Tibial nerve (tissue), 4 donors: Measurements from ENCODE around the gene TNFSF15. TPM values are rescaled to one million over a fixed set of nuclear protein-coding genes. Genes with fewer than 3 reads are reported as not detected.

ENCODE experiments used
- DNase-seq, 2 donors: peaks; one replicate each; pipeline ENCODE4 v3.0.0-alpha.2; 2019; ENCODE audit warnings: low spot score in 2 of 2
- H3K27ac ChIP-seq, 4 donors: fragments of 200-600 bp; sonication (generic) in 3 of 4; one replicate each; pipeline ENCODE4 v1.5.1; 2017 to 2019; ENCODE audit warnings: mild to moderate bottlenecking in 1 of 4
- H3K27me3 ChIP-seq, 2 donors: fragments of 200-600 bp; sonication (generic) in 1 of 2; one replicate each; pipeline versions ENCODE4 v1.5.1 to v1.6.0; 2017 to 2019
- H3K36me3 ChIP-seq, 3 donors: fragments of 200-600 bp; sonication (generic); one replicate each; pipeline ENCODE4 v1.5.1; 2018 to 2019
- H3K4me1 ChIP-seq, 4 donors: fragments of 200-600 bp; sonication (generic) in 3 of 4; one replicate each; pipeline ENCODE4 v1.5.1; 2017 to 2019
- H3K4me3 ChIP-seq, 4 donors: fragments of 200-600 bp; sonication (generic) in 3 of 4; one replicate each; pipeline ENCODE4 v1.5.1; 2017 to 2019; ENCODE audit warnings: mild to moderate bottlenecking in 1 of 4, moderate library complexity in 1 of 4
- H3K9me3 ChIP-seq, 4 donors: fragments of 200-600 bp; sonication (generic) in 3 of 4; one replicate each; pipeline ENCODE4 v1.5.1; 2017 to 2019
- CTCF ChIP-seq, 5 experiments: fragments of 200-600 bp in 3 of 5; fragments of 450-650 bp in 2 of 5; sonication (generic) in 3 of 5; IDR thresholded peaks; one replicate each; pipeline ENCODE4 v1.5.1; 2016 to 2019; ENCODE audit warnings: antibody characterized with exemption in 5 of 5, mild to moderate bottlenecking in 3 of 5, moderate library complexity in 2 of 5
- EP300 ChIP-seq, 2 donors: sonication (generic); formaldehyde crosslinking; IDR thresholded peaks; one replicate each; pipeline ENCODE4 v1.6.1; 2017; ENCODE audit warnings: antibody characterized with exemption in 2 of 2, mild to moderate bottlenecking in 1 of 2
- POLR2A ChIP-seq, 2 donors: fragments of 450-650 bp; IDR thresholded peaks; one replicate each; pipeline ENCODE4 v1.6.1; 2017; ENCODE audit warnings: antibody characterized with exemption in 2 of 2, mild to moderate bottlenecking in 2 of 2, moderate library complexity in 2 of 2
- WGBS, 2 donors: methylation state at CpG; one replicate each; pipeline ENCODE4 v1.1.5; 2018; 5-methylcytosine and 5-hydroxymethylcytosine counted together
- total RNA-seq, 4 donors: library from RNA; depleted of rRNA; stranded (reverse); fragments of >200 nt; gene quantifications; one replicate each; pipeline ENCODE4 v1.1.0, GENCODE V29; 2016

Gene TNFSF15
- total RNA-seq, 4 donors from 2014 or later, result 0.30 to 2.1 (median 1.2) TPM

GRCh38 chr9:114845373-114845772 is 39.5 kb upstream of the TNFSF15 start:
- TF ChIP-seq CTCF (IDR thresholded peaks at IDR 0.05) (no peak), POLR2A (IDR thresholded peaks at IDR 0.05) (no peak), EP300 (IDR thresholded peaks at IDR 0.05) (no peak)
- WGBS, 2 donors, result 90 to 93% methylated on average over 5 of the region's 5 CpGs
- H3K27ac ChIP-seq, result no peak overlapping the region
- H3K9me3 ChIP-seq, result no peaks in the 10 kb centered on the region
- DNase-seq, result no peak
- no peaks in the 10 kb centered on the region for H3K4me1 ChIP-seq
- H3K36me3 ChIP-seq, result no peaks in the 10 kb centered on the region
- H3K27me3 ChIP-seq, result no peaks in the 10 kb centered on the region
- no peak overlapping the region for H3K4me3 ChIP-seq

- Histone ChIP-seq H3K9me3 (no peaks in the 10 kb centered on the region), H3K36me3 (no peaks in the 10 kb centered on the region), H3K4me1 (no peaks in the 10 kb centered on the region), H3K27ac (no peak overlapping the region), H3K27me3 (no peaks in the 10 kb centered on the region), H3K4me3 (no peak overlapping the region)
- WGBS, 2 donors, result 64 to 80% methylated on average over 3 of the region's 3 CpGs
- TF ChIP-seq EP300 (IDR thresholded peaks at IDR 0.05) (no peak), CTCF (IDR thresholded peaks at IDR 0.05) (no peak), POLR2A (IDR thresholded peaks at IDR 0.05) (no peak)
- DNase-seq, result no peak
Observed at GRCh38 chr9:114844766-114845165, 38.9 kb upstream of the TNFSF15 start.

GRCh38 chr9:114837923-114838322 is 32.1 kb upstream of the TNFSF15 start:
- no peak for DNase-seq
- H3K4me3 ChIP-seq, result no peak overlapping the region
- H3K36me3 ChIP-seq, result no peaks in the 10 kb centered on the region
- no peak overlapping the region for H3K27ac ChIP-seq
- H3K4me1 ChIP-seq, result no peaks in the 10 kb centered on the region
- H3K27me3 ChIP-seq, result no peaks in the 10 kb centered on the region
- TF ChIP-seq EP300 (IDR thresholded peaks at IDR 0.05) (no peak), CTCF (IDR thresholded peaks at IDR 0.05) (no peak)
- H3K9me3 ChIP-seq, result peaks cover 0 to 8% (median 0%) of the 10 kb centered on the region in 4 donors

GRCh38 chr9:114836769-114837168 is 30.9 kb upstream of the TNFSF15 start:
- H3K9me3 ChIP-seq, result peaks cover 0 to 8% (median 0%) of the 10 kb centered on the region in 4 donors
- H3K36me3 ChIP-seq, result no peaks in the 10 kb centered on the region
- WGBS, 2 donors, result 80 to 85% methylated on average over 3 of the region's 3 CpGs
- no peak for DNase-seq
- H3K27ac ChIP-seq, result no peak overlapping the region
- no peaks in the 10 kb centered on the region for H3K27me3 ChIP-seq
- no peak overlapping the region for H3K4me3 ChIP-seq
- no peaks in the 10 kb centered on the region for H3K4me1 ChIP-seq
- TF ChIP-seq EP300 (IDR thresholded peaks at IDR 0.05) (no peak), CTCF (IDR thresholded peaks at IDR 0.05) (no peak), POLR2A (IDR thresholded peaks at IDR 0.05) (no peak)

GRCh38 chr9:114834386-114834785 is 28.5 kb upstream of the TNFSF15 start:
- Histone ChIP-seq H3K27ac (no peak overlapping the region), H3K4me1 (no peaks in the 10 kb centered on the region), H3K36me3 (no peaks in the 10 kb centered on the region), H3K4me3 (no peak overlapping the region), H3K27me3 (no peaks in the 10 kb centered on the region), H3K9me3 (peaks cover 0 to 8% (median 0%) of the 10 kb centered on the region in 4 donors)
- DNase-seq, result no peak
- TF ChIP-seq POLR2A (IDR thresholded peaks at IDR 0.05) (no peak), EP300 (IDR thresholded peaks at IDR 0.05) (no peak), CTCF (IDR thresholded peaks at IDR 0.05) (no peak)
